KMS-11 (cell line): ENCODE measurements around the gene IL17RD.
"Not testable (repeated sequence)": the region's sequence is repeated elsewhere in the genome, so short reads cannot be mapped to it uniquely, and the experiment has no call there.

Experiments
- H2AFZ ChIP-seq: fragments of 200-600 bp; sonication (generic); 2 replicates; pipeline ENCODE4 v1.6.1; 2016; ENCODE audit warnings: antibody characterized with exemption, mixed run types, low read depth
- H3K27ac ChIP-seq: fragments of 200-600 bp; sonication (generic); 2 replicates; pipeline ENCODE4 v1.6.1; 2016; ENCODE audit warnings: mild to moderate bottlenecking, mixed run types
- H3K27me3 ChIP-seq: fragments of 200-600 bp; sonication (generic); 2 replicates; pipeline ENCODE4 v1.6.1; 2017; ENCODE audit warnings: mild to moderate bottlenecking, low read depth, mixed run types, moderate library complexity; ENCODE audit not compliant: insufficient read depth
- H3K36me3 ChIP-seq: fragments of 200-600 bp; sonication (generic); 2 replicates; pipeline ENCODE4 v1.6.1; 2017; ENCODE audit warnings: mild to moderate bottlenecking, mixed run types; ENCODE audit not compliant: insufficient read depth
- H3K4me1 ChIP-seq: fragments of 200-600 bp; sonication (generic); 2 replicates; pipeline ENCODE4 v1.6.1; 2016; ENCODE audit warnings: mild to moderate bottlenecking, low read depth, mixed run types; ENCODE audit not compliant: poor library complexity, severe bottlenecking
- H3K4me2 ChIP-seq: fragments of 200-600 bp; sonication (generic); 2 replicates; pipeline ENCODE4 v1.7.0; 2016; ENCODE audit warnings: mild to moderate bottlenecking, mixed run types
- H3K4me3 ChIP-seq: fragments of 200-600 bp; sonication (generic); IDR thresholded peaks from 2 replicates; pipeline ENCODE4 v1.6.1; 2017; ENCODE audit warnings: low read depth, low read length, mixed read lengths; ENCODE audit not compliant: insufficient read depth
- H3K79me2 ChIP-seq: fragments of 200-600 bp; sonication (generic); 2 replicates; pipeline ENCODE4 v1.6.1; 2016; ENCODE audit warnings: low read depth, mixed run types; ENCODE audit not compliant: insufficient read depth
- H3K9ac ChIP-seq: fragments of 200-600 bp; sonication (generic); 2 replicates; pipeline ENCODE4 v1.6.1; 2016; ENCODE audit warnings: mild to moderate bottlenecking, mixed run types
- H4K20me1 ChIP-seq: fragments of 200-600 bp; sonication (generic); 2 replicates; pipeline ENCODE4 v1.6.1; 2016; ENCODE audit warnings: mild to moderate bottlenecking, mixed run types; ENCODE audit not compliant: insufficient read depth
- TF ChIP-seq, protein P1 (sequence below): fragments of 200-600 bp; sonication (generic); conservative IDR thresholded peaks from 2 replicates; pipeline ENCODE4 v1.6.1; 2017; ENCODE audit warnings: low read depth, mild to moderate bottlenecking, antibody characterized with exemption, low read length, moderate library complexity, mixed read lengths

IL17RD gene

GRCh38 chr3:57087361-57088092, 77.6 kb downstream of the IL17RD start:
- Histone ChIP-seq H3K79me2 (no peaks in the 10 kb centered on the region), H2AFZ (no peak overlapping the region), H3K4me2 (no peak overlapping the region), H3K27me3 (no peaks in the 10 kb centered on the region), H3K36me3 (no peaks in the 10 kb centered on the region), H3K9ac (no peak overlapping the region), H4K20me1 (no peaks in the 10 kb centered on the region), H3K27ac (no peak overlapping the region), H3K4me3 (no peak overlapping the region), H3K4me1 (no peaks in the 10 kb centered on the region)
- TF ChIP-seq, protein P1, sequence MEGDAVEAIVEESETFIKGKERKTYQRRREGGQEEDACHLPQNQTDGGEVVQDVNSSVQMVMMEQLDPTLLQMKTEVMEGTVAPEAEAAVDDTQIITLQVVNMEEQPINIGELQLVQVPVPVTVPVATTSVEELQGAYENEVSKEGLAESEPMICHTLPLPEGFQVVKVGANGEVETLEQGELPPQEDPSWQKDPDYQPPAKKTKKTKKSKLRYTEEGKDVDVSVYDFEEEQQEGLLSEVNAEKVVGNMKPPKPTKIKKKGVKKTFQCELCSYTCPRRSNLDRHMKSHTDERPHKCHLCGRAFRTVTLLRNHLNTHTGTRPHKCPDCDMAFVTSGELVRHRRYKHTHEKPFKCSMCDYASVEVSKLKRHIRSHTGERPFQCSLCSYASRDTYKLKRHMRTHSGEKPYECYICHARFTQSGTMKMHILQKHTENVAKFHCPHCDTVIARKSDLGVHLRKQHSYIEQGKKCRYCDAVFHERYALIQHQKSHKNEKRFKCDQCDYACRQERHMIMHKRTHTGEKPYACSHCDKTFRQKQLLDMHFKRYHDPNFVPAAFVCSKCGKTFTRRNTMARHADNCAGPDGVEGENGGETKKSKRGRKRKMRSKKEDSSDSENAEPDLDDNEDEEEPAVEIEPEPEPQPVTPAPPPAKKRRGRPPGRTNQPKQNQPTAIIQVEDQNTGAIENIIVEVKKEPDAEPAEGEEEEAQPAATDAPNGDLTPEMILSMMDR = no peak

- no peak overlapping the region for H3K9ac ChIP-seq
- H3K4me3 ChIP-seq = no peak overlapping the region
- H3K27me3 ChIP-seq = no peaks in the 10 kb centered on the region
- no peaks in the 10 kb centered on the region for H3K36me3 ChIP-seq
- no peak overlapping the region for H3K4me2 ChIP-seq
- no peaks in the 10 kb centered on the region for H4K20me1 ChIP-seq
- H3K27ac ChIP-seq = no peak overlapping the region
- no peaks in the 10 kb centered on the region for H3K79me2 ChIP-seq
- no peak overlapping the region for H2AFZ ChIP-seq
- TF ChIP-seq, protein P1 = no peak
- no peaks in the 10 kb centered on the region for H3K4me1 ChIP-seq
Measured at GRCh38 chr3:57086201-57086600, 79.0 kb downstream of the IL17RD start.

DNA sequence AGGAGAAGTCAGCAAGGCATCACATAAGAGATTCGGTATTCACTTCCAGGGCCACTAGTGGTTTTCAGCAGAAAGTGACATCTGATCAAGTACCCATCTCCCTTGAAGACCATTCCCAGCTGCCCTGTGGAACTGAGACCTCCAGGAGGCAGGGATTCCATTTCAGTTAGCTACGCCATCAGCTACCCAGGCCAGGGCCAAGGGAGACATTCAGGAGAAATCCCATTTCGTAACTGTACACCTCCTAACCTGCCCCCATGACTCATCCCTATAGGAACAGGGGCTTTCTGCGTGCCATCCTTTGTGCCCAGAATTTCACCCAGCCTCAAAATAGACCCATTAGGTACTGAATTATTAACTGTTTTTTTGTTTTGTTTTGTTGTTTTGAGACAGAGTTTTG, 79.9 kb downstream of the IL17RD start:
- Histone ChIP-seq H2AFZ (no peak overlapping the region), H3K27ac (no peak overlapping the region), H3K79me2 (no peaks in the 10 kb centered on the region), H4K20me1 (no peaks in the 10 kb centered on the region), H3K36me3 (no peaks in the 10 kb centered on the region), H3K4me3 (no peak overlapping the region), H3K4me2 (no peak overlapping the region), H3K4me1 (no peaks in the 10 kb centered on the region), H3K9ac (no peak overlapping the region), H3K27me3 (no peaks in the 10 kb centered on the region)
- TF ChIP-seq, protein P1 = no peak

GRCh38 chr3:57083266-57083995, 81.7 kb downstream of the IL17RD start:
- not testable (repeated sequence) for H3K36me3 ChIP-seq, H3K27ac ChIP-seq, H2AFZ ChIP-seq, H3K4me3 ChIP-seq, H4K20me1 ChIP-seq, H3K27me3 ChIP-seq, H3K4me1 ChIP-seq, H3K4me2 ChIP-seq, H3K9ac ChIP-seq, H3K79me2 ChIP-seq

- H3K4me2 ChIP-seq = no peak overlapping the region
- no peaks in the 10 kb centered on the region for H3K79me2 ChIP-seq
- H2AFZ ChIP-seq = no peak overlapping the region
- H3K27ac ChIP-seq = no peak overlapping the region
- no peaks in the 10 kb centered on the region for H3K27me3 ChIP-seq
- no peaks in the 10 kb centered on the region for H4K20me1 ChIP-seq
- H3K9ac ChIP-seq = no peak overlapping the region
- H3K4me3 ChIP-seq = no peak overlapping the region
- TF ChIP-seq, protein P1 = no peak
- no peaks in the 10 kb centered on the region for H3K4me1 ChIP-seq
- H3K36me3 ChIP-seq = no peaks in the 10 kb centered on the region
Measured at GRCh38 chr3:57082481-57082880, 82.7 kb downstream of the IL17RD start.
